Activated T-helper 9 cell treated with anti-CD3 and anti-CD28 coated beads, Interleukin-2, amount 50 U/mL, for 16 hours (primary cell): ENCODE results near the gene CCL17.

Source experiments
- DNase-seq: peaks from one replicate; pipeline ENCODE4 v3.0.0-alpha.2; 2020; ENCODE audit warnings: low read depth

The CCL17 gene

GRCh38 chr16:57377080-57377841 lies 27.3 kb upstream of the CCL17 start:
- DNase-seq = no peak

DNA sequence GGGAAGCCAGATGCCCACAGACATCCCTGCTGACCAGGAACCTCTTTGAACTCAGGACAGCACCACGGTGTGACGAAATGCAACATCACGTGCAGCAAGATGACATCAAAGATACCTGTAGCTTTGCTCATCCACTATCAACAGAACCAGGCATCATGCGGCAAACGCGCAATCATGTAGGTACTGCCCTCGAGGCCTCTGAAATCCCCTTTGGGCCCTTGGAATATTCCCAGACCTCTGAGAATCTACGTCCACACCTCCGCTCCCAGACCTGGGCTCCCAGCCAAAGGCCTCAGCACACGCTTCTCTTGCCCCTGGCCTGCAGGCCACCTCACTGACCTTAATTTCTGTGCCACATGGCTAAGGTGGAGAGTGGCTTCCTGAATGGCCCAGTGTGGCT lies 25.0 kb upstream of the CCL17 start:
- DNase-seq = no peak

DNA sequence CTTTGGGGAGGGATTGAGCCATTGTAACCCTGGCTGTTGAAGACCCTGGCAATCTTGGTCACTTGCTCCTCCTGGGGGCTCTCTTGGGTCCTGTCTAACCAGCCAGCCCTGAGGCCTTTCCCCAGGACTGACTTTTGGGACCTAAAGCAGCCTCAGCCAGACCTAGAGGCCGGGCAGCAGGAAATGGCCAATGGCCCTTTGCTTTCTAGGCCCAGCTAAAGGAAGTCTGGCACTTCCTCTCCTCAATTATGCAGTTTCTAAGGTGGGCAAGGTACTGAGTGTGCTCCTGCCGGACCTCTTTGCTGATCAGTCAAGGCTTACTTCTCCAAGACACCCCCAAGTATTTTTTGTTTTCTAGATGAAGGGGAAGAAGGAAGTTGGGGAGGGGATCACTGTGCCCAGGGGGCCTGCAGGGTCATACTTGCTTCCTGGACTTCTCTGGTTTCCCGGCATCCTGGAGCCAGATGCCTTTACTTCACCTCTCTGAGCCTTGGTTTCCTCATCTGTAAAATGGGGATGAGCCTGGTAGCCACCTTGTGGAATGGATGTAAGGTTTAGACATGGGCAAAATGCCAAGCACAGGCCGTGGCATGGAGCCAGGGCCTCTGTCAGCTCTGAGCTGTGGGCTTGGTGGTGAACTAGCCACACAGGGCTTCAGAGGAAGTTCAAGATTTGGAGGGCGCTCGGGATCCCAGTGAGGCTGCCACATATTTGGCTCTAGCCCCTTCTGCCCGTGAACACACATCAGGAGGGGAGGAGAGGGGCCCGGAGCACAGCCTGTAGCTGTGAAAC lies 23.7 kb upstream of the CCL17 start:
- DNase-seq = no peak

GRCh38 chr16:57381791-57382534 lies 22.6 kb upstream of the CCL17 start:
- DNase-seq = no peak

DNA sequence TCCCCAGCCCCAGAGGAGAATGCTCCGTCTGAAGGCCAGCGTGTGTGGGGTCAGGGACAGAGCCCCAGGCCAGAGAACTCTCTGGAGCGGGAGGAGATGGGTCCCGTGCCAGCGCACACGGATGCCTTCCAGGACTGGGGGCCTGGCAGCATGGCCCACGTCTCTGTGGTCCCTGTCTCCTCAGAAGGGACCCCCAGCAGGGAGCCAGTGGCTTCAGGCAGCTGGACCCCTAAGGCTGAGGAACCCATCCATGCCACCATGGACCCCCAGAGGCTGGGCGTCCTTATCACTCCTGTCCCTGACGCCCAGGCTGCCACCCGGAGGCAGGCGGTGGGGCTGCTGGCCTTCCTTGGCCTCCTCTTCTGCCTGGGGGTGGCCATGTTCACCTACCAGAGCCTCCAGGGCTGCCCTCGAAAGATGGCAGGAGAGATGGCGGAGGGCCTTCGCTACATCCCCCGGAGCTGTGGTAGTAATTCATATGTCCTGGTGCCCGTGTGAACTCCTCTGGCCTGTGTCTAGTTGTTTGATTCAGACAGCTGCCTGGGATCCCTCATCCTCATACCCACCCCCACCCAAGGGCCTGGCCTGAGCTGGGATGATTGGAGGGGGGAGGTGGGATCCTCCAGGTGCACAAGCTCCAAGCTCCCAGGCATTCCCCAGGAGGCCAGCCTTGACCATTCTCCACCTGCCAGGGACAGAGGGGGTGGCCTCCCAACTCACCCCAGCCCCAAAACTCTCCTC lies 21.9 kb upstream of the CCL17 start:
- no peak for DNase-seq

GRCh38 chr16:57383276-57384247 lies 21.0 kb upstream of the CCL17 start:
- DNase-seq = no peak

- no peak for DNase-seq
Measured at GRCh38 chr16:57384248-57385070, 20.1 kb upstream of the CCL17 start.

DNA sequence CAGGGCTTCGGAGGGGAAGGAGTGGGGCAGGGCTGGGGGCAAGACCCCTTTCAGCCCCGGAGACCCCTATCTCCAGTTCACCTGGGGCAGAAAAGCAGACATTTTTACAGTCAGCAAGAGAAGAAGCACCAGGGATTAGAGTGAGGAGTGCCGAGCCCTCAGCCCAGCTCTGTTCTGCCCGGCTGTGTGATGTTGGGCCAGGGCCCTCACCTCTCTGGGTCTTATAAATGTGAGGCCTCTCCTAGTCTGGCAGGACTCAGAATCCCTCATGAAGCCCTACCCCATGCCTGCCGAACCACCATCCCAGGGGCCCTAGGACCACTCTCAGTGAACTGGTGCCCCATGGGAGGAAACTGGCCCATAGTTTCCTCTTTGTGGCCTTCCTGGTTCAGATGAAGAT lies 19.5 kb upstream of the CCL17 start:
- DNase-seq = no peak

DNA sequence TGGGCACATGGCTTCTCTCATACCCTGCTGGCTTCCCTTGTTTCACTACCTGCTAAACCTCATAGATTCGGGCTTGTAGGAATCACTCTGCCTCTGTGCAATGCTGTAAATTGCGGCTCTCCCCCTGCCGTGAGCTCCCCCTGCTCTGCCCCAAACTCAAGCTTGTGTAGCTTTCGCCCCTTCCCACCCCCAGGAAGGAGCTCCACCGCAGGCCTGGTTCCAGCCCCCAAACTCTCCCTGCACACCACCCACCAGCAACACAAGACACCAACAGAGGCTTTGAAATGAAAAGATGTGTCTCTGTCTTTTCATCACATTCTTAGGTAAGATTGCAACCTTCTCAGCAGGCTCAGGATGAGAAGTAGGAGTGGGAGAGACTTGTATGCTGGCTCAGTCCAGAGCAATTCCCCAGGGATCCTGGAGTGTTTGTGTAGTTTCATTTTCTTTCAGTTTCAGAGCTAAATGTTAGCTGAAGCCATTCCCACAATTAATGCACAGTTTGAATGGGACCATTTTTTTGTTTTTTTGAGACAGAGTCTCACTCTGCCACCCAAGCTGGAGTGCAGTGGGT lies 18.1 kb upstream of the CCL17 start:
- DNase-seq = no peak

GRCh38 chr16:57387598-57388354 lies 16.8 kb upstream of the CCL17 start:
- no peak for DNase-seq

DNA sequence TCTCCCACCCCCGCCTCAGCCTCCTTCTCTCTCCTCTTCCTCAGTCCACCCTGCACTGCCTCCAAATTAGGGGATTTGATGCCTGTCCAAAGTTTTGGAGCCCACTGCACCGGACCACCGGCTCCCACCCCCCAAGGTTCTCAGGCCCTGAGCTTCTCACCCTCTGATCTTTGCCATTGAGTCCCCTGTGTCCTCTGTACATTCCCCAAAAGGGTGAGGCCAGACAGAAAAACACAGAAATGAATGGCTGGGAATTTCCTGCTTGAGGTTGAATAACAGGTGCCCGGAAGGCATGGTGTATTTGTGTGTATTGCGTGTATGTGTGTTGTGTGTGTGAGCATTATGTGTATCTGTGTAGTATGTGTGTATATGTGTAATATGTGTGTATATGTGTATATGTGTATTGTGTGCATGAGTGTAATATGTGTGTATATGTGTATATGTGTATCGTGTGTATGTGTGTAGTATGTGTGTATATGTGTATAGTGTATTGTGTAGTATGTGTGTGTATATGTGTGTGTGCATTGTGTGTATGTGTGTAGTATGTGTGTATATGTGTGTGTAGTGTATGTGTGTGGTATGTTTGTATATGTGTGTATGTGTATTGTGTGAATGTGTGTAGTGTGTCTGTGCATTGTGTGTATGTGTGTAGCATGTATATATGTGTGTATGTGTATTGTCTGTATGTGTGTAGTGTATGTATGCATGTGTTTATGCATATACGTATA lies 16.0 kb upstream of the CCL17 start:
- DNase-seq = no peak

DNA sequence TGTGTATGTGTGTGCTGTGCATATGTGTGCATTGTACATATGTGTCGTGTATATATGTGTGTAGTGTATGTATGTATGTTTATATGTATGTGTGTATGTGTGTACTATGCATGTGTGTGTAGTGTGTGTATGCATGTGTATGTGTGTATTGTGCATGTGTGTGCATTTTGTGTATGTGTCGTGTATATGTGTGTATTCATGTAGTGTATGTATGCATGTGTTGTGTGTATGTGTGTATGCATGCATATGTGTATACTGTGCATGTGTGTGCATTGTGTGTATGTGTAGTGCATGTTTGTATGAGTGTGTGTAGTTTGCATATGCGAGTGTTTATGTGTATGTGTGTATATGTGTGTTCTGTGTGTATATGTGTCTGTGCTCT lies 15.5 kb upstream of the CCL17 start:
- no peak for DNase-seq

DNA sequence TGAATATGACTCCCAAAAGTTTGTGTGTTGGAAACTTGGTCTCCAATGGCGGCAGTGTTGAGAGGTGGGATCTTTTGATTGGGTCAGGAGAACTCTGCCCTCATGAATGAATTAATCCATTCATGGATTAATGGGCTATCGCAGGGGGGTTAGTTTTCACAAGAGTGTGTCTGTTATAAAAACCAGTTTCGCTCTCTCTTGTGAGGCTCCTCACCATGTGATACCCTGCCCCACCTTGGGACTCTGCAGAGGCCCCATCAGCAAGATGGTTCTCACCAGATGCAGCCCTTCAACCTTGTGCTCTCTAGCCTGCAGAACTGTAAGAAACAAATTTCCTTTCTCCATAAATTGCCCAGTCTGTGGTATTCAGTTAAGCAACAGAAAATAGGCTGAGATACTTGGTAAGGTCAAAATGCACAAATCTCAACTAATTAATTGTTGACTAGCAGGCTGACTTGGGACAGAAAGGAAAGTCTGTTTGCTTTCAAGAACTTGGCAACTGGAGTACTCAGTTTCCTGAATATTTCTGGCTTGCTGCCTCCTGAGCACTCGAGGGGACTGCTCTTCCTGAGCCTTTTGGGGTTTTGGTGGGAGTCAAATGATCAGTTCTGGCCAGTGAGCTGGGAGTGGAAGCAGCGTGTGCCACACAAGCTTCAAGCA lies 13.8 kb upstream of the CCL17 start:
- no peak for DNase-seq

- no peak for DNase-seq
Measured at GRCh38 chr16:57391300-57391699, 13.3 kb upstream of the CCL17 start.

GRCh38 chr16:57391708-57392107 lies 12.9 kb upstream of the CCL17 start:
- DNase-seq = no peak

DNA sequence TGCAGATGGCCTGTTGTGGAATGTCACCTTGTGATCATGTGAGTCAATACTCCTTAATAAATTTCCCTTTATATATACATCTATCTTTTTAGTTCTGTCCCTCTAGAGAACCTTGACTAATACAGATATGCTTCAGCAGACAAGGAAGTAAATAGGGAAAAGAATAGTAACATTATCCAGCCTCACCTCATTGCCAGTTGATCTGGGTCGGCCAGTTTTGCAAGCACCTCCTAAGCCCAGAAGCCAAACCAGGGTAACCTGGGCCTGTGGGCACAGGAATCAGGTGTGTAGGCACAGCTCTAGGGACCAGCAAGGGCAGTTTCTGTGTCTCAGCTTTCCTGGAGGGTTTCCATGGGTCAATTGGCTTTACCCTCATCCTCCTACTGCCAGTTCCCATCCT lies 11.9 kb upstream of the CCL17 start:
- no peak for DNase-seq

- no peak for DNase-seq
Measured at GRCh38 chr16:57394444-57394843, 10.1 kb upstream of the CCL17 start.

- DNase-seq = no peak
Measured at GRCh38 chr16:57395026-57395425, 9.5 kb upstream of the CCL17 start.
